ENCODE measurements around the gene ATP11A.

The ATP11A gene

GRCh38 chr13:112820318-112820717 is 130.5 kb downstream of the ATP11A start:
- Histone ChIP-seq H3K4me3 (ENCODE audit: low read depth, low read length) (no peak overlapping the region), H3K9me3 (ENCODE audit: control insufficient read depth, insufficient read depth, low read depth, low read length) (no peaks in the 10 kb centered on the region), H3K4me1 (ENCODE audit: control insufficient read depth, insufficient read depth, low read length) (no peaks in the 10 kb centered on the region), H3K36me3 (ENCODE audit: control insufficient read depth in 2 of 2, insufficient read depth in 1 of 2, low read length in 2 of 2) (peaks cover 0 to 59% of the 10 kb centered on the region in 2 experiments; a peak in 1 of 3 replicates), H3K27ac (ENCODE audit: extremely low read depth, low read depth, low read length) (no peak overlapping the region)
- no peak for TF ChIP-seq ZNF416 (tag by site-specific recombination; IDR thresholded peaks at IDR 0.05)
- TF ChIP-seq, protein P1, sequence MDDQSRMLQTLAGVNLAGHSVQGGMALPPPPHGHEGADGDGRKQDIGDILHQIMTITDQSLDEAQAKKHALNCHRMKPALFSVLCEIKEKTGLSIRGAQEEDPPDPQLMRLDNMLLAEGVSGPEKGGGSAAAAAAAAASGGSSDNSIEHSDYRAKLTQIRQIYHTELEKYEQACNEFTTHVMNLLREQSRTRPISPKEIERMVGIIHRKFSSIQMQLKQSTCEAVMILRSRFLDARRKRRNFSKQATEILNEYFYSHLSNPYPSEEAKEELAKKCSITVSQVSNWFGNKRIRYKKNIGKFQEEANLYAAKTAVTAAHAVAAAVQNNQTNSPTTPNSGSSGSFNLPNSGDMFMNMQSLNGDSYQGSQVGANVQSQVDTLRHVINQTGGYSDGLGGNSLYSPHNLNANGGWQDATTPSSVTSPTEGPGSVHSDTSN (CRISPR knock-in tag; IDR thresholded peaks at IDR 0.05), result no peak
- no peak for TF ChIP-seq HOXA7 (CRISPR knock-in tag; IDR thresholded peaks at IDR 0.05; ENCODE audit: borderline replicate concordance)
- no peak for TF ChIP-seq ZNF341 (tag by site-specific recombination; IDR thresholded peaks at IDR 0.05; ENCODE audit: low read depth)
- no peak for TF ChIP-seq ZEB2 (tag by site-specific recombination; IDR thresholded peaks at IDR 0.05)
- TF ChIP-seq ZBTB17 (tag by site-specific recombination; IDR thresholded peaks at IDR 0.05), result no peak
- no peak for TF ChIP-seq ZSCAN30 (tag by site-specific recombination; IDR thresholded peaks at IDR 0.05)
- no peak for TF ChIP-seq ZNF426 (tag by site-specific recombination; IDR thresholded peaks at IDR 0.05)
- TF ChIP-seq, protein P2, sequence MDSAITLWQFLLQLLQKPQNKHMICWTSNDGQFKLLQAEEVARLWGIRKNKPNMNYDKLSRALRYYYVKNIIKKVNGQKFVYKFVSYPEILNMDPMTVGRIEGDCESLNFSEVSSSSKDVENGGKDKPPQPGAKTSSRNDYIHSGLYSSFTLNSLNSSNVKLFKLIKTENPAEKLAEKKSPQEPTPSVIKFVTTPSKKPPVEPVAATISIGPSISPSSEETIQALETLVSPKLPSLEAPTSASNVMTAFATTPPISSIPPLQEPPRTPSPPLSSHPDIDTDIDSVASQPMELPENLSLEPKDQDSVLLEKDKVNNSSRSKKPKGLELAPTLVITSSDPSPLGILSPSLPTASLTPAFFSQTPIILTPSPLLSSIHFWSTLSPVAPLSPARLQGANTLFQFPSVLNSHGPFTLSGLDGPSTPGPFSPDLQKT (IDR thresholded peaks at IDR 0.05; ENCODE audit: borderline replicate concordance, low read depth, low read length), result no peak
- TF ChIP-seq ZNF701 (tag by site-specific recombination; IDR thresholded peaks at IDR 0.05), result no peak
- no peak for TF ChIP-seq ZNF529 (tag by site-specific recombination; IDR thresholded peaks at IDR 0.05; ENCODE audit: insufficient replicate concordance)
- ChIA-PET CTCF (no interaction called here), POLR2A (no interaction called here)

- CTCF ChIA-PET, result no interaction called here
- TF ChIP-seq IKZF3 (tag by site-specific recombination; IDR thresholded peaks at IDR 0.05) (no peak), BCL11B (tag by site-specific recombination; IDR thresholded peaks at IDR 0.05; ENCODE audit: low read depth) (no peak), GLIS2 (tag by site-specific recombination; IDR thresholded peaks at IDR 0.05) (no peak), ZNF473 (tag by site-specific recombination; IDR thresholded peaks at IDR 0.05) (no peak), GLI4 (tag by site-specific recombination; IDR thresholded peaks at IDR 0.05) (no peak), KLF17 (tag by site-specific recombination; IDR thresholded peaks at IDR 0.05) (no peak)
- H3K36me3 ChIP-seq (ENCODE audit: control insufficient read depth in 2 of 2, insufficient read depth in 1 of 2, low read length in 2 of 2), result peaks cover 0 to 61% of the 10 kb centered on the region in 2 experiments; a peak in 1 of 3 replicates
Measured at GRCh38 chr13:112821340-112822055, 131.7 kb downstream of the ATP11A start.

DNA sequence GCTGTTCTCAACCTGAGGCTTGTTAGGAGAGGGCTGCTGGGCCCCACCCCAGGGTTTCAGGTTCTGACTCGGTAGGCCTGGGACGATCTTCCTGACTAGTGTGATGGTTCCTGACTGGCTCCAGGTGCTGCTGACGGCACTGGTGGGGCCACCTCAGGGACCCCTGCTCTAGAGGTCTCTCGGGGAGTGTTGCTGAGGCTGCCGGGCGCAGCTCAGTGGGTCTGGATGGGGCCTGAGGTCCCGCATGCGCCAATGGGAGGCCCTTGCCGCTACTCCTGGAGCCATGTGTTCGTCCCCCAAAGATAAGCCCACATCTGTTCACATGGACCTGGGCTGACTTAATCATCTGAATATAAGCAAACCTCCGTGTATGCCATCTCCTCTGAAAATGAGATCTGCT is 133.0 kb downstream of the ATP11A start:
- Histone ChIP-seq H3K9me3 (ENCODE audit: control insufficient read depth, insufficient read depth, low read depth, low read length) (no peaks in the 10 kb centered on the region), H3K4me3 (ENCODE audit: low read depth, low read length) (no peak overlapping the region), H3K27ac (ENCODE audit: extremely low read depth, low read depth, low read length) (no peak overlapping the region), H3K36me3 (ENCODE audit: control insufficient read depth in 2 of 2, insufficient read depth in 1 of 2, low read length in 2 of 2) (peaks cover 0 to 65% of the 10 kb centered on the region in 2 experiments; a peak in 1 of 3 replicates), H3K4me1 (ENCODE audit: control insufficient read depth, insufficient read depth, low read length) (no peaks in the 10 kb centered on the region)
- CTCF ChIA-PET, result no interaction called here
- POLR2A ChIA-PET, result no interaction called here
- TF ChIP-seq, protein P3, sequence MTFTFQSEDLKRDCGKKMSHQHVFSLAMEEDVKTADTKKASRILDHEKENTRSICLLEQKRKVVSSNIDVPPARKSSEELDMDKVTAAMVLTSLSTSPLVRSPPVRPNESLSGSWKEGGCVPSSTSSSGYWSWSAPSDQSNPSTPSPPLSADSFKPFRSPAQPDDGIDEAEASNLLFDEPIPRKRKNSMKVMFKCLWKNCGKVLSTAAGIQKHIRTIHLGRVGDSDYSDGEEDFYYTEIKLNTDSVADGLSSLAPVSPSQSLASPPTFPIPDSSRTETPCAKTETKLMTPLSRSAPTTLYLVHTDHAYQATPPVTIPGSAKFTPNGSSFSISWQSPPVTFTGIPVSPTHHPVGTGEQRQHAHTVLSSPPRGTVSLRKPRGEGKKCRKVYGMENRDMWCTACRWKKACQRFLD (tag by site-specific recombination; IDR thresholded peaks at IDR 0.05), result no peak
- no peak for TF ChIP-seq ZNF221 (tag by site-specific recombination; IDR thresholded peaks at IDR 0.05; ENCODE audit: borderline replicate concordance)
- TF ChIP-seq, protein P4, sequence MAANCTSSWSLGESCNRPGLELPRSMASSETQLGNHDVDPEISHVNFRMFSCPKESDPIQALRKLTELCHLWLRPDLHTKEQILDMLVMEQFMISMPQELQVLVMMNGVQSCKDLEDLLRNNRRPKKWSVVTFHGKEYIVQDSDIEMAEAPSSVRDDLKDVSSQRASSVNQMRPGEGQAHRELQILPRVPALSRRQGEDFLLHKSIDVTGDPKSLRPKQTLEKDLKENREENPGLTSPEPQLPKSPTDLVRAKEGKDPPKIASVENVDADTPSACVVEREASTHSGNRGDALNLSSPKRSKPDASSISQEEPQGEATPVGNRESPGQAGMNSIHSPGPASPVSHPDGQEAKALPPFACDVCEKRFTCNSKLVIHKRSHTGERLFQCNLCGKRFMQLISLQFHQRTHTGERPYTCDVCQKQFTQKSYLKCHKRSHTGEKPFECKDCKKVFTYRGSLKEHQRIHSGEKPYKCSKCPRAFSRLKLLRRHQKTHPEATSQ (tag by site-specific recombination; IDR thresholded peaks at IDR 0.05), result no peak
- no peak for TF ChIP-seq ZNF404 (tag by site-specific recombination; IDR thresholded peaks at IDR 0.05)
- TF ChIP-seq, protein P5, sequence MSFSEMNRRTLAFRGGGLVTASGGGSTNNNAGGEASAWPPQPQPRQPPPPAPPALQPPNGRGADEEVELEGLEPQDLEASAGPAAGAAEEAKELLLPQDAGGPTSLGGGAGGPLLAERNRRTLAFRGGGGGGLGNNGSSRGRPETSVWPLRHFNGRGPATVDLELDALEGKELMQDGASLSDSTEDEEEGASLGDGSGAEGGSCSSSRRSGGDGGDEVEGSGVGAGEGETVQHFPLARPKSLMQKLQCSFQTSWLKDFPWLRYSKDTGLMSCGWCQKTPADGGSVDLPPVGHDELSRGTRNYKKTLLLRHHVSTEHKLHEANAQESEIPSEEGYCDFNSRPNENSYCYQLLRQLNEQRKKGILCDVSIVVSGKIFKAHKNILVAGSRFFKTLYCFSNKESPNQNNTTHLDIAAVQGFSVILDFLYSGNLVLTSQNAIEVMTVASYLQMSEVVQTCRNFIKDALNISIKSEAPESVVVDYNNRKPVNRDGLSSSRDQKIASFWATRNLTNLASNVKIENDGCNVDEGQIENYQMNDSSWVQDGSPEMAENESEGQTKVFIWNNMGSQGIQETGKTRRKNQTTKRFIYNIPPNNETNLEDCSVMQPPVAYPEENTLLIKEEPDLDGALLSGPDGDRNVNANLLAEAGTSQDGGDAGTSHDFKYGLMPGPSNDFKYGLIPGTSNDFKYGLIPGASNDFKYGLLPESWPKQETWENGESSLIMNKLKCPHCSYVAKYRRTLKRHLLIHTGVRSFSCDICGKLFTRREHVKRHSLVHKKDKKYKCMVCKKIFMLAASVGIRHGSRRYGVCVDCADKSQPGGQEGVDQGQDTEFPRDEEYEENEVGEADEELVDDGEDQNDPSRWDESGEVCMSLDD (tag by site-specific recombination; IDR thresholded peaks at IDR 0.05), result no peak
- no peak for TF ChIP-seq ZIC2 (tag by site-specific recombination; IDR thresholded peaks at IDR 0.05)
- TF ChIP-seq ZNF629 (tag by site-specific recombination; IDR thresholded peaks at IDR 0.05), result no peak

More at GRCh38 chr13:112821340-112822055, 131.7 kb downstream of the ATP11A start:
- no peak overlapping the region for H3K27ac ChIP-seq (ENCODE audit: extremely low read depth, low read depth, low read length)
- no peak overlapping the region for H3K4me3 ChIP-seq (ENCODE audit: low read depth, low read length)
- no peaks in the 10 kb centered on the region for H3K9me3 ChIP-seq (ENCODE audit: control insufficient read depth, insufficient read depth, low read depth, low read length)
- no peaks in the 10 kb centered on the region for H3K4me1 ChIP-seq (ENCODE audit: control insufficient read depth, insufficient read depth, low read length)
- POLR2A ChIA-PET, result no interaction called here

All from HEK293 (cell line).